Activated CD4-positive, alpha-beta T cell treated with anti-CD3 and anti-CD28 coated beads for 1 hour (primary cell): Measurements from ENCODE around the gene ACTN4.

Experiments
- DNase-seq: peaks from one replicate; pipeline ENCODE4 v3.0.0-alpha.2; 2020

Gene ACTN4

GRCh38 chr19:38698225-38699026 lies 51.0 kb downstream of the ACTN4 start:
- DNase-seq = no peak

GRCh38 chr19:38699027-38699346 lies 51.5 kb downstream of the ACTN4 start:
- DNase-seq = no peak

- DNase-seq = no peak
Observed at GRCh38 chr19:38699647-38700349, 52.3 kb downstream of the ACTN4 start.

GRCh38 chr19:38700350-38700901 lies 53.0 kb downstream of the ACTN4 start:
- DNase-seq = no peak

- DNase-seq = no peak
Observed at GRCh38 chr19:38700902-38701454, 53.5 kb downstream of the ACTN4 start.

GRCh38 chr19:38701455-38702063 lies 54.1 kb downstream of the ACTN4 start:
- no peak for DNase-seq

GRCh38 chr19:38702278-38702677 lies 54.8 kb downstream of the ACTN4 start:
- no peak for DNase-seq

GRCh38 chr19:38703509-38703908 lies 56.1 kb downstream of the ACTN4 start:
- DNase-seq = no peak

GRCh38 chr19:38704488-38705026 lies 57.1 kb downstream of the ACTN4 start:
- no peak for DNase-seq

GRCh38 chr19:38705197-38706019 lies 58.0 kb downstream of the ACTN4 start:
- no peak for DNase-seq

- no peak for DNase-seq
Observed at GRCh38 chr19:38706792-38707511, 59.5 kb downstream of the ACTN4 start.

GRCh38 chr19:38707512-38708114 lies 60.2 kb downstream of the ACTN4 start:
- no peak for DNase-seq

GRCh38 chr19:38708413-38709024 lies 61.1 kb downstream of the ACTN4 start:
- DNase-seq = no peak

GRCh38 chr19:38709119-38709518 lies 61.7 kb downstream of the ACTN4 start:
- no peak for DNase-seq

- no peak for DNase-seq
Observed at GRCh38 chr19:38709671-38710415, 62.4 kb downstream of the ACTN4 start.

- no peak for DNase-seq
Observed at GRCh38 chr19:38710416-38710702, 62.9 kb downstream of the ACTN4 start.

GRCh38 chr19:38710928-38711725 lies 63.7 kb downstream of the ACTN4 start:
- no peak for DNase-seq

- DNase-seq = no peak
Observed at GRCh38 chr19:38711726-38712153, 64.3 kb downstream of the ACTN4 start.

- no peak for DNase-seq
Observed at GRCh38 chr19:38712161-38712748, 64.8 kb downstream of the ACTN4 start.
